HG03060 (cell line): ENCODE measurements around the gene POMT2.
"Not testable (repeated sequence)": the region's sequence is repeated elsewhere in the genome, so short reads cannot be mapped to it uniquely, and the experiment has no call there.

ENCODE experiments used
- ATAC-seq: cut with Tn5 transposase; IDR thresholded peaks from one replicate; pipeline ENCODE4 v1.9.1; 2021; ENCODE audit warnings: low read depth, moderate number of reproducible peaks; ENCODE audit not compliant: unreplicated experiment

The POMT2 gene

DNA sequence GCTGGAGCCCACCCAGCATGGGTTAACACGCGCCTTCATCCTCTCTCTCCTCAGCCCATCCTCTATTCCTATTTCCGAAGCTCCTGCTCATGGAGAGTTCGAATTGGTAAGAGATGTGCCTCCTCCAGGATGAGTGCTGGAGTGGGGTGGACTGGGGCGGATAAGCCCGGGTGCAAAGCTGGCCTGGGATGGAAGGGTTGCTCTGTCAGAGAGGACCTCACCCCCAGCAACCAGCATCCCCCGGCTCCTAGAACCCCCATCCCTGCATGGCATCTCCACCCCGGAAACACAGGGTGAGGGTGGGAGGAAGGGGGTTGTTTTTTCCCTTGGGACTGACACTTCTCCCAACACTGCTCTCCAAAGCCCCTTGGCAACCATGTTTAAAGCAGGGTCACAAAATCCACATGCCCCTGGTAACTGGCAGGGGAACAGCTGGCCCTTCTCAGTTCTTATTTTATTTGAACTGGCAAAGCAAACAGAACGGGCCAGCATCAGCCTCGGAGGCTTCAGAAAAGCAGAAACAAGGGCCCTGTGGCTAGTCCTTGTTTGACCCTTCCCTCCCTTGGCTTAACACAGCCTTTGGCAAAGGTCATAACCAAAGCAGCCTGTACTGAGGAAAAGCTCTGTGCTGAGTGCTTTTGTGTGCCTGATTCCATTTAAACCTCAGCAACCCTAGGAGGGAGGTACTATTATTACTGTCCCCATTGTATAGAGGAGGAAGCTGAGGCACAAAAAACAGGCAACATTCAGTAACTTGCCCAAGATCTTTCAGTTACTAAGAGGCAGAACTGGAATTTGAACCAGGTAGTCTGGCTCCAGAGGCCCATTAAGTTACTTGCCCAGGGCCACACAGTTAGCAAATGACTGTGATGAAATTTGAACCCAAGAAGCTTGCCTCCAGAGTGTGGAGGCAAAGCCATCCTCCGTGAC is 4.4 kb upstream of the POMT2 start:
- ATAC-seq: no peak

DNA sequence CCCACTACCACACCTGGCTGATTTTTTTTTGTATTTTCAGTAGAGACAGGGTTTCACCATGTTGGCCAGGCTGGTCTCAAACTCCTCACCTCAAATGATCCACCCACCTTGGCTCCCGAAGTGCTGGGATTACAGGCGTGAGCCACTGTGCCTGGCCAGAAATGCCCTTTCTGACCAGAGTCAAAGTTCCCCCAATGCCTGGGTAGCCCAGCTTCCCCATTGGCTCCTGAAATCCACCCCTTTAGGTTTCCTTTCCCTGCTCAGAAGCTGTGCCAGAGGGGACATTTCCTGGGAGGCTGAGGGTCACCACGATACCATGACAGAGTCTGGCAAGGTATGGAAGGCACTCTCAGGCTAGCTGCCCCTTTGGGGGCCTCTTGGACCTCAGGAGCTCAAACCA is 3.6 kb upstream of the POMT2 start:
- no peak for ATAC-seq

DNA sequence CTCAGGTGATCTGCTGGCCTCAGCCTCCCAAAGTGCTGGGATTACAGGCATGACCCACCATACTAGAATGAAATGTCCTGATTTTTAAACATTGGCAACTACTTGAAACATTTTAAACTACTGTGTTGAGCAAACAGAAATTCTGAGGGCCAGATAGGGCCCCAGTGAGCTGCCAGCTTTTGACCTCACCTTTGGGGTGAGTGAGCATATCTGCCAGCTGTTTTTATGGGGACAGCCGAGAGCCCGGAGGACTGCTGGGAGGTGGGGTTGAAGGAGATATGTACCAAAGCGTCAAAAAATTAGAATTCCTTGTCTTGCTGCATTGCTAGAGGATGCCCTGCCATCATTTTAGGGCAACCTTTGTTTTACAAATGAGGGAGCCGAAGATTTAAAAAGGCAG is 2.9 kb upstream of the POMT2 start:
- ATAC-seq: no peak

DNA sequence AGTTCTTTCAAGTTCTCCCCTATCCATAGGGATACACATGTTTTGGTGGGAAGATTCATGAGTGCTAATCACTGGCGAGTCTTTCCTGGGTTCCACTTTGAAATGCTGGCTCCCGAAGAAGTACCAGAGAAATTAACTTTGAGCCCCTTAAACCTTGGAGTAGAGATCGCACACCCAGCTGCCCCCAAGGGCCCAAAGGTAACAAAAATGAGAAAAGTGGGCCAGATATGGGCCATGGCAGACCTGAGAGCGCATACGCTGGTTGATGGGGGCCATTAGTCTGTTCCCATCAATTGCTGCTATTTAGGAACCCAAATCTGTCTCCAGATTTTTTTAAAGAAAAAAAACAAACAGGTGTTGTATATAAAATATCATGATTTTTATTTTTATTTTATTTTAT is 2.3 kb upstream of the POMT2 start:
- no peak for ATAC-seq

DNA sequence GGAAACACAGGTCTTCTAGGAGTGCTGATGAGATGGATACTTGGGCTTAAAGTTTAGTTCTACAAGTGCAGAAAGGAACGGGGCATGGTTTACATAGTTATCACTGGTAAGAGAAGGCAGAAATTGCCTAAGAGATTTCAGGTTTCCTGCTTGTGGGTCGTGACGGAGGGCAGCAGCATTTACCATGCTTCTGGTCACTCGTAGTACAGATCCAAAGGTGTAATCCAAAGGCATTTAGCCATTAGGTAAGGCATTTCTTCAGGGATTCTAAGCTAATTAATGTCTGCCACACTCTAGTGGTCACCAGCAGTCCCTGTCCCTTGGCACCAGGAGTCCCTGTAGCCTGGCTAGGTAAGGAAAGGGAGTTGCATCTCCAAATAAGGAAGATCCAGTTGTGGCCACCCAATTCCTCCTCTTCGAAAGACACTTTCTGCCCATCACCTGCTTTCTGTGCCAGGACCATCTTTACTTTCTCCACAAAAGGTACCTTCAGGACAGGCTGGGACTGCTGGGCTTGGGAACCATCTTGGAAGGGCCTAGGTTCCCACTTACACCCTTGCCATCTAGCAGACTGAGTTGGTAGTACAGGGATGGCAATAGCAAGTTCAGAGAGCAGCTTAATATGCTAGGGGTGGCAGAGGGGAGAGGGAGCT is 1.7 kb upstream of the POMT2 start:
- ATAC-seq: no peak

DNA sequence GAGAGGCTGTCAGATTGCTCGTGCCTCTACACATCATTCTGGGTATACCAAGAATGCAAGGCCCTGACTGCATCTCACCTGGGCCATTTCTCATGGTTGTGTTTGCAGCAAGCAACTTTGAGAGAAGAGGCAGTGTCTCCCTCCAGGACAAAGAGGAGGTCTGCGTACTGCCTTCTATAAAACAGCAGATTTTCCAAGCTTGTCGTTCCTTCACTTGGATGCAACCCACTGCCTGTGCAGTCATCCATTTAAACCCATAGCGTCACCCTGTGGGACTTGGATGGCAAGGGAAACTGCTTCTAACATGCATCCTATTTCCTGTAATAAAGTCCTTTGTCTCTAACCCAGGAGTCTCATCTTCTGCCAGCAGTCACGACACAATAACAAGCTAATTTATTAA is 1.3 kb downstream of the POMT2 start:
- no peak for ATAC-seq

DNA sequence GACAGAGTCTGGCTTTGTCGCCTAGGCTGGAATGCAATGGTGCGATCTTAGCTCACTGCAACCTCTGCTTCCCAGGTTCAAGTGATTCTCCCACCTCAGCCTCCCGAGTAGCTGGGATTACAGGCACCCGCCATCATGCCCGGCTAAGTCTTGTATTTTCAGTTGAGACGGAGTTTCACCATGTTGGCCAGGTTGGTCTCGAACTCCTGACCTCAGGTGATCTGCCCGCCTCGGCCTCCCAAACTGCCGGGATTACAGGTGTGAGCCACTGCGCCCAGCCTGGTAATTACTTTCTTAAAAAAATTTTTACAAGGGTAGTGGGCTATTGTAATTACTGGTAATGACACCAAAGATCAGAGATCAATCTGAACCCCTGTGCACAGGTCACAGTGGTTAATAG is 1.9 kb downstream of the POMT2 start:
- not testable (repeated sequence) for ATAC-seq

DNA sequence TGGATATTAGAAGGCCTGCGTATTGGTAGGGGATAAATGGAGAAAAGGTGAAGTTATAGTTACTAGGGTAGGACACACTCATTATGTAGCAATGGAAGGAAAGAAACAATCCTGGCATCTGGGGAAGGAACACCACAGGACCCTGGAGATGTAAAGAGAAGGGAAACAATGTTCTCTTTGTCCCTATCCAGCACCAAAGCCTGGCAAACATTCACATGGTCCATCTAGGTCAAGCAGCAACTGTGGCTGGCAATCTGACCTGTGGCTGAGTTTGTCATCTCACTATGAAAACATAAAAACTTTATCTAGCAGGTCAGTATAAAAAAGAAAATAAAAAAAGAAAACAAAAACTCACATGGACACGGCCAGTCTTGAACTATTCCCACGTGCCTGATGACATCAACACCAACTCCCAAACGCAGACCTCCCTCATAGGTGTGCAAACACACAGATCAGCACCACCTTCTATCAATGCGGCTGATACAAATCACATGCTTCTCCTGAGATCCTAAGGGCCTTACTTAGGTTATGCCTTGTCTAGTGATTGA is 2.6 kb downstream of the POMT2 start:
- no peak for ATAC-seq

DNA sequence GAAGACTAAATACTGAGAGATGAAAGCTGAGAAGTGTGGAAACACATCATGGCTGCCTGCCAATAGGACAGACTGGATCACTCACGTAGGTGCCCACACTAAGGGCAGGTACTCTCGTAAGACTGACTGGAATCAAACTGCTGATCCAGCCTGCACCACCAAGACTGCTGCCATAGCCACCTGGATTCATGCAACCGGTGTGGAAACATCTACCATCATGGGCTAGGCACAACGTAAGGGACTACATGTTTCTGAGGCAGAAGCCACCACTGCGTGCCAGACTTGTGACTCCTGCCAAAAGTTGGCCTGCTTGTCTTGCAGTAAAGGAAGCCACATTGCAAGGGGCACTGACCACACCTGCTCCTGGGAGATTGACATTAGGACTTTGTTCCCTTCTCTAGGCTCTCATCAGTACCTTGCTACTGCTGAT is 3.8 kb downstream of the POMT2 start:
- no peak for ATAC-seq

DNA sequence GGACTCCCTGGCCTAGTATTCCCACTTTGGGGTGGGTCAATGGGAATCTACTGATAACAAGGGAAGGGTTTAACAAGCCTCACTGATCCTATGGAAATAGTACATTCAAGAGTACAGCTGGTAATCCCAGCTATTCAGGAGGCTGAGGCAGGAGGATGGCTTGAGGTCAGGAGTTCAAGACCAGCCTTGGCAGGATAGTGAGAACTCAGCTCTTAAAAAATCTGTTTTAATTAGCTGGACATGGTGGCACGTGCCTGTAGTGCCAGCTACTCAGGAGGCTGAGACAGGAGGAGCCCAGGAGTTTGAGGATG is 4.5 kb downstream of the POMT2 start:
- no peak for ATAC-seq

DNA sequence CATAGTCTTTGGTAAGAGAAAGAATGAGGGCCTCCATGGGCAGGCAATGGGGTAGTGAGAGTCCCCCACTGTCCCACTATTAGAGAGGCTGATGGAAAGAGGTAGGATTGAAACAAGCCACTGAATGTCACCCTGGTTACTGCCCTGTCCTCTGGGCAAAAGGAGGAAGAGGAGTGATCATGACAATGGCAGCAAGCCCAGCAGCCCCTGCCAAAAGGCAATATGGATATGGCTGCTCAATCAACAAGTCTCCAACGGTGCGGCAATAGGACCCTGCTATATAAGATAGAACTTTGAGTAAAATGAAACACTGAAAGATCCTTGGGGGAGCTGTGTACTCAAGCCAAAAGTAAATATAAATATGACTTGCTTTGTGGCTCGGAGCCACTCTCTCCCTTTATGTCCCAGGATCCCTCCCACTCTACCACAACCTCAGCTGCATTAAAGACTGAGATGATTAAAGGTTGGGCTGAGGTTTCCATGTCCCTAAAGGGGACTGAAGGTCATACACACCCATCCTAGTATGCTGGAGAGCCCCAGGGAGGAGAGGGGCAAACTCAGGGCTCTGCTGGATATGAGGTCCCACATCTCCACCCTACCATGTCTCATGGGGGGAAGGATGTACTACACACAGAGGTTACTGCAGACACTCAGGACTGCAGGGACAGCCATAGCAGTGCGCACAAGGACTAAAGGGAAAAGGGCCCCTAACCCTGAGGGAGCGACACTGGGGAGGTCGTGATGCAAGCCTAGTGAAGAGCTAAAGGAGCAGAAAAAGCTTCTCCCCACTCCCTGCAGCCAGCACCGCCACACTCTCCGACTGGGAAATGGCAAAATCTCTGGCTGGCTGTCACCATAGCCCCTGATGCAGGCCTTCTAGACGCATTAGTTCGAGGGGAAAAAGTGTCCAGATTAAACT is 5.9 kb downstream of the POMT2 start:
- ATAC-seq: no peak

DNA sequence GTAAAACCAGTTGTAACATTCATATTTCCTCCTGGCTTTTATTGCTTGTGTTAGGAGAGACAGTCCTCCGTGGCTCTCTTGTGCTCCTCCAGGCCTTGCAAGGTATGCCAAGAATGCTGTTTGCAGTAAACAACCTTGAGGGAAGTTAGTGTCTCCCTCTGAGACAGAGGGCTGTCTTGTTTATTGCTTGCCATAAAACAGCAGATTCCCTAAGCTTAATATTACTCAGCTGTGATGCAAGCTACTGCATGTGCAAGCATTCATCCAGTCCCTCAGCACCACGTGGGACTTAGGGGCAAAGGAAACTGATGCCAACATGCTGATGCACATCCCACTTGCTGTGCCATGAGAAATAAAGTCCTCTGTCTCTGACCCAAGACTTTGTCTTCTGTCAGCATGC is 6.6 kb downstream of the POMT2 start:
- no peak for ATAC-seq

DNA sequence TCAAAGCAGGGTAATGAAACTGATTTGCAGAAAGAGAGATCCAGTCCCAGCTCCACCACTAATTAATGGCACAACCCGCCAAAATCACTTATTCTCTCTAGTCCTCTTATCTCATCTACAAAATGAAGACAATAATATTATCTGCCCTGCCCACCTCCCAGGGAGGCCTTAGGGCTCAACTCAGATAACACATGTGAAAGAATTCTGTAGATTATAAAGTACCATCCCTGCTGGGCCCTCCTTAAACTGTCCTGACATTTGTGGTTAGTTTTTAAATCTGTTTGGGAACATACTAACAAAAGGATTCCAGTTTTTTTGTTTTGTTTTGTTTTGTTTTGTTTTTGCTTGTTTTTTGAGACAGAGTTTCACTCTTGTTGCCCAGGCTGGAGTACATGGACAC is 7.3 kb downstream of the POMT2 start:
- ATAC-seq: no peak

DNA sequence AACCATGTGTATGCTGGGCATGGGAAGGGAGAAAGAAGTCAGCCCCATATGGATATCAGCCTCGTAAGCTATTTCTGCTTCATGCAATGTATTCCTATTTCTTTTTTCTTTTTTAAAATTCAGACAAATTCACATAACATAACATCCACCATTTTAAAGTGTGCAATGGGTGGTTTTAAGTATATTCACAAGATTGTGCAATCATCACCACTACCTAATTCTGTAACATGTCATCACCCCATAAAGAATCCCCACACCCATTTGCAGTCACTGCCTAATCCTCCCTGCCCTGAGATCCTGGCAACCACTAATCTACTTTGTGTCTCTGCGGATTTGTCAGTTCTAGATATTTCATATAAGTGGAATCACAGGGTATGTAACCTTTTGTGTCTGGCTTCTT is 9.5 kb downstream of the POMT2 start:
- ATAC-seq: no peak

DNA sequence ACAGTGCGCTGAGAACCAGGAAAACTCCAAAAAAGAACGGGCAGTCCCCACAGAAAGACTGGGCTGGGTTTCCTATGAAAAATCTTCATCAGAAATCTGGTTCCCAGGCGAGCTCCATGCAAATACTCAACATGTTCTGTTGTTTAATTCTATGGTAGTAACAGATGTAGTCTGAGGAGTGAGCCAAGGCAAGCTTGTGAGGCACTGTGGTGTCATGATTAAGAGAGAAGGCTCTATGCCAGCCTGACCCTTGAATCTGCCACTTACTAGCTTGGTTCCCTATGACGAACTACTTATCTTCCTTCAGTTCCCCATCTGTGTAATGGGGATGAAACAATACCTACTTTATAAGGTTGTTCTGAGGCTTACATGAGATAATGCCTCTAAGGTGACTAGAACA is 10.7 kb downstream of the POMT2 start:
- no peak for ATAC-seq

DNA sequence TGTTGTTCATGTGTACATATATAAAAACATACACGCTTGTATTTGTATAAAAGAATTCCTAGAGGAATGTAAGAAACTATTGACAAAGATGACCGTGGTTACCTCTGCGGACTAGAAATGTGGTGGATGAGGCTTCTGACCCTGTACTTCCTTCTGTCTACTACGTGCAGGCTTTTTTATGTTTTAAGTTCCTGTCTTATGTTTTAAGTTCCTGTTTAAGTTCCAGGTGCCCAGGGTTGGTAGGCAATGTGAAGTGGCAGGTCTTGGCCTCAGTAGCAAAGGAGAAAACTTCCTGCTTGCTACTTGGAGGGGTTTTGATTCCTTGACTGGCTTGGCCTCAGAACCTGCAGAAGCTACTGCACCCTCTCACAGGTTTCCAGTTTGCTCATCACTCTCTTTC is 11.6 kb downstream of the POMT2 start:
- ATAC-seq: no peak

DNA sequence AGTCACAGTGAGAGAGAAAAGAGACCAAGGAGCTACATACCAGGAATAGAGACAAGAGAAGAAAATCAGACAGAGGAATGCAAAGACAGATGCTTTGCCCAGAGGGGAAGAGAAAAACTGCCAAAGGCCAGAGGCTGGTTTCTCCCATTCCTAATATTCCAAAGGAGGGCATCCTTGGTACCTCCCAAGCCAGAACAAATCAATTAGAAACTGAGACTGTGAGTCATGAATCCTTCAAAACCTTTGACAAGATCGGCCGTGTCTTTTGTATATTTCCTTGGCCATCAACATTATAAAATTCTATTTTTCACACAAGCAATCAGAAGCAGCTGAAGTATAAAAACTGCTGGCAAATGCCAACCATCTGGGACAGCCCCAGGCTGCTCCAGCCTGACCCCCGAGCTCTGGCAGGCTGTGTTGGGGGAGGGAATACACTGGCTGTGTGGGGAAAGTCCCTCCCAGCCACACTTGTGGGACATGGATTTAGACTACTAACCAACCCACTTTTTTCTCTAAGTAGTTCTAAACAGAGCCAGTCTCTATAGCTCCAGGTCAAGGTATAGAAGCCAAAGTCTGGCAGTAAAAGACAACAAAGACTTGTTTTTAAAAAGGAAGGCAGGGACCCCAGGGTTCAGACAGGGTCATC is 13.7 kb downstream of the POMT2 start:
- no peak for ATAC-seq

DNA sequence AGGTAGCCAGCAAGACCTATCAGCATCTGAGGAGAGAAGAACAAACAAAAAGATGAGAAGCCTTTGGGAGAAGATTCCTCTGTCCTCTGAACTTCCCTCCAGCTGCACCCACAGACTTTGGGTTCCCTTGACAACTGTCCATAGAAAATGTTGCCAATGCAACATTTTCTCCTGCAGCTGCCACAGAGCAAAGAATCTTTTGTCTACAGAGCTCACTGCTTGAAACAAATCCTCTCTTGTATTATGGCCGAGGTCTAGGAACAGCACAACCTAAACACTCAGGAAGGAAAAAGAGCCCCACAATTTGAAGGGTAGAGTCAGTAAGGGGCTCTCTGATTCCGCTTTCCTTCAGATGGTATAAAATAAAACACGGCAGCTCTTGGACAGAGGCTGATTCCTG is 14.3 kb downstream of the POMT2 start:
- no peak for ATAC-seq

DNA sequence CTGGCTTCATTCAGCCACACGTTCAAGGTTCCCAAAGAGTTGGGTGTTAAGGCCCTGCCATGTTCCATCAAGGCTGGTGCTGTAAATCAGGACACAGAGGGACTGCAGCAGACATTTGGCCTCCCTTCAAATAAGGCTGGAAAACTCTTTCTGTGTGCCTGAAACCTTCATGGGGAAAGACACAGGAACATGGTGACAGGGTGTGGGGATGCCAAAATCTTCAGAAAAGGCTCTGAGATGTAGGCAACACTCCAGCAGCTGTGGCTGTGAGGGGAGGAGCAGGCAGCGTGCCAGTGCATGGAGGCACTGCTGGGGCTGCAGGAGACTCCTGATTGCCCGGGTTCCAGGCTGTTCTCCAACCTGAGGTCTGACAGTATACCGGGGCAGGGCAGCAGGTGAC is 15.0 kb downstream of the POMT2 start:
- no peak for ATAC-seq

DNA sequence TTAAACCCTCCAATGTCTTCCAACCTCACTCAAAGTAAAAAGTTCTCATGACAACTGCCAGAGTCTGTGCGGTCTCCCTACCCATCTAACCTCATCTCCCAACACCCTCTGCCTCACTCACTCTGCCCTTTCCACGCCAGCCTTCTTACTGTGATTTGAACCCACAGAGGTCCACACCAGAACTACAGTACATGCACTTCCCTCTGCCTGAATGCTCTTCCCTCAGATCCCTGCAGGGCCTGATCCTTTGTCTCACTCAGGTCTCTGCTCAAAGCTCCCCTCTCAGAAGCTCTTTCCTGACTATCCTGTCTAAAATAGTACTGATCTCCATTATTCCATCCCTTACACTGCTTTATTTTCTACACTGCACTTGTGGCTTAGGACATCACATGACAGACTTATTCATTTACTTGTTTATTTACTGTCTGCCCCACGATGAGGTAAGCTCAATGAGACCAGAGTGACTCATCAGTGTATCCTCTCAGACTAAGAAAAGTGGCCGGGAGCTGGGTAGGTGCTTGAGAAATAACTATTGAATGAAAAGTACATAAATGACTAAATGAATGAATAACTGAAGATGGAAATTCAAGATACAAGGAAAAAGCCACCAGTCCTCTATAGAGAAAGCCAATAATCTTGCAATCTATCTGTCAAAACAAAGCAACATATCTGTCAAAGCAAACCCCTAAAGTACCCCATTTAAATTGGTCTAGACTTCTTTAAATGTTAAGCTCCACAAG is 17.1 kb downstream of the POMT2 start:
- ATAC-seq: no peak
